Measurements from ENCODE around the gene RHOG.

RHOG gene

DNA sequence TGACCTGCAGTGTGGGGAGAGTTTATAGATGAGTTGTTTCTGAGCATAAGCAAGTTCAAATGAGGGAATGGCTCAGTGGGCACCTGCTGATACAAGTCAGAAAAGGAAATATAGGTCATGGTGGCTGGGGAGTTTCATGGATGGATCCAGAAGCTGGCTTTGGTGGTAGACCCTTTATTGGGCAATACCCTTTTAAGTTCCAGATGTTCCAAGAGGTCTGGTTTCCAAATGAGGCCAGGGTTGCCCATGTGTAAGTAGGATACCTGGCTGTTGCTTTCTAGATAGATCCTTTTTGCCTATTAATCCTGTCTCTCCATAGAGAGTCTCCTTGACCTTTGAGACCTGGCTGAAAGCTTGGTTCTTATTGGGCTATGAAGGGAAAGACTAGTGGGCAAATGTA is 16.9 kb upstream of the RHOG start:
- DNase-seq = no peak

DNA sequence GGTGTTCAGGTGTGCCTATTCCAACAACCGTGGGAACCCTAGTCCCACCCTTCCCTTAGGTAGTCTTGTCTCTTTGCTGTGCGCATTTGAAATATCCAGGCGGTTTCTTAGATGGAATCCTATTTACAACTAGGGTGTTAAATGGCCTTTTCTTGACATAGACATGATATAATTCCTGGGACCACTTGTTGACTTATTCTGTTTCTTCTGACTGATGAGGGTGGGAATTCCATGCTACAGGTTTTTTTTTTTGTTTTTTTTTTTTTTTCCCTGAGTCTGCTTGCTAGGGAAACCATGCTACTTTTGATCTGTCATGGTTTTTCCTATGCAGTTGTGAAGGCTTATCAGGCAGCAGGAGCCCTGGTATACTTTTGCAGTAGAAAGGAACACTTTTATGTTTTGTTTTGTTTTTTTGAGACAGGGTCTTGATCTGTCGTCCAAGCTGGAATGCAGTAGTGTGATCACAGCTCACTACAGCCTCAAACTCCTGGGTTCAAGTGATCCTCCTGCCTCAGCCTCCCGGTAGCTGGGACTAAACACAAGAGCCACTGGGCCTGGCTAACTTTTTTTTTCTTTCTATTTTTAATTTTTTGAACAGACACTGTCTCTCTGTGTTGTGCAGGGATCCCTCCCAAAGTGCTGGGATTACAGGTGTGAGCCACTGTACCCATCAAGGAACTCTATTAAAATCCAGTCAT is 16.2 kb upstream of the RHOG start:
- DNase-seq = no peak

DNA sequence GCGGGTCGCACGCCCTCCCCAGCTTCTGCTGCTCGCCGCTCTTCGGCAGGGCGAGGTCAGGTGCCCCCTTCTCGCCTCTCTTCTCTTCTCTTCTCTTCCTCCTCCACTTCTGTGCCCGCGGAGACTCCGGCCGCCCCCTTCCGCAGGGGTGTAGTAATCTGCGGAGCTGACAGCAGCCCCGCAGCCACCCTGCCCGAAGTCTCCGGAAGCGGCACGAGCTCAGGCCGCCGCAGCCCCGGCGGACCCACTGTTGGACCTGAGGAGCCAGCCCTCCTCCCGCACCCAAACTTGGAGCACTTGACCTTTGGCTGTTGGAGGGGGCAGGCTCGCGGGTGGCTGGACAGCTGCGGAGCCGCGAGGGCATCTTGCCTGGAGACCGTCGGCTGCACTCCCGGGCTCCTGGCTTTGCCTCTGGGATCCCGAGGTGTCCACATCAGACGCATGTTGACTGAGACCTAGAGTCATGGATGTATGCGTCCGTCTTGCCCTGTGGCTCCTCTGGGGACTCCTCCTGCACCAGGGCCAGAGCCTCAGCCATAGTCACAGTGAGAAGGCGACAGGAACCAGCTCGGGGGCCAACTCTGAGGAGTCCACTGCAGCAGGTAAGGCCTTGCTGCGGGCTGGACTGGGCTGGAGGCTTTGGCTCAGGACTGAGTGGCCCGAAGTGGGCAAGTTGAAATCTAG is 15.2 kb upstream of the RHOG start:
- peak; percentile 50 to 65 (median 52) for DNase-seq

DNA sequence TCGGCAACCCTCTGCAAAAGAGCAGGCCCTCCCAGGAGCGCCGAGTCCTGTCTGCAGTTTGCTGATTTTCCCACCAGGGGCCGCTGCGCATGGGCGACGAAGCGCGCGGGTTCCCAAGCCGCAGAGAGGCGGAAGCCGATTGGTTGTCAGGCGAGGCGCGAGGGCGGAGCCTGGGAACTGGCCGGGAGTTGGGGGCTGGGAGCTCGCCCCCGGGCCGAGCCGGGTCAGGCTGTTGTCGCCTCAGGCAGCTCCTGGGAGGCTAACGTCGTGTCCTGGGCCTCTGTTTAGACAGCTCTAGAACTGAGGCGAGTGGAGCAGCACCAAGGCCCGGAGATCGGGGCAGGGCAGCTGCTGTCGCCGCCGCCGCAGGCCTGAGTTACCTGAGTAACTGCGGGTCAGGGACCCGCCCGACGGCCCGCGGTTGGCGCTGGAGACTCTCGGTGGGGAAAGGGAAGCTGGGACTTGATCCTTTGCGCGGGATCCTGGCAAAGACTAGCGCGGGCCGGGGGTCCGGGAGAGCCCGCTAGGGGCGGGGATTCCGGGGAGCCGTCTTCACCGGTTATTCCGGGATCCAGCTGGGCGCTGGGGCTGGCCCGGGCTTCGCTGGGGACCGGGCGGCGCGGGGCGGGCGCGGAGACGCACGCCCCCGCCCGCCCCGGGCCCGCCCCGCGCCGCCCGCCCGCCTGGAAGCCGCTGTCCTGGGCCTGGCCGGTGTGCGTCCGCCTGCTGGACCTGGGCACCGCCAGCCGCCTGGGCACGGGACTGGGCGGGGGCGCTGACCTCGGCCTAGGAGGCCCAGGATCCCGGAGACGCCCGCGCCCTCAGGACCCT is 14.4 kb upstream of the RHOG start, which contains the start of gene STIM1:
TSS of gene STIM1 (plus strand) at position 688 of the 831 bp plus-strand sequence. CDS start 607 bp downstream, outside the sequence.
- DNase-seq = peak; percentile 97 to 98 (median 97)

DNA sequence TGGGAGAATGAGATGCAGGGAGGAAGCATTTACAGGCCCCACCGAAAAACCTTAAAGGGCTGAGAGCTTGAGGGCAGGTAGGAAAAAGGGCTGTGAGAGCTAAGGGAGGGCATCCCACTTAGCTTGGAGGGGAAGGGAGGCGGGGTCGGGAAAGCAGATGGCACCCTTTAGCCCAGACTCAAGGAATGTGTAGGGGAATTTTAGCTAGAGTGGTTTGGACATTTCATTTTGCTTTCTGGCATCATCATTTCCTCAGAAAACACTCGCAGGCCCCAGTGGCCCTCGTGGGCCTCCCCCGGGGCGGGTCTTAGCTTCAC is 13.9 kb upstream of the RHOG start:
- DNase-seq = no peak

DNA sequence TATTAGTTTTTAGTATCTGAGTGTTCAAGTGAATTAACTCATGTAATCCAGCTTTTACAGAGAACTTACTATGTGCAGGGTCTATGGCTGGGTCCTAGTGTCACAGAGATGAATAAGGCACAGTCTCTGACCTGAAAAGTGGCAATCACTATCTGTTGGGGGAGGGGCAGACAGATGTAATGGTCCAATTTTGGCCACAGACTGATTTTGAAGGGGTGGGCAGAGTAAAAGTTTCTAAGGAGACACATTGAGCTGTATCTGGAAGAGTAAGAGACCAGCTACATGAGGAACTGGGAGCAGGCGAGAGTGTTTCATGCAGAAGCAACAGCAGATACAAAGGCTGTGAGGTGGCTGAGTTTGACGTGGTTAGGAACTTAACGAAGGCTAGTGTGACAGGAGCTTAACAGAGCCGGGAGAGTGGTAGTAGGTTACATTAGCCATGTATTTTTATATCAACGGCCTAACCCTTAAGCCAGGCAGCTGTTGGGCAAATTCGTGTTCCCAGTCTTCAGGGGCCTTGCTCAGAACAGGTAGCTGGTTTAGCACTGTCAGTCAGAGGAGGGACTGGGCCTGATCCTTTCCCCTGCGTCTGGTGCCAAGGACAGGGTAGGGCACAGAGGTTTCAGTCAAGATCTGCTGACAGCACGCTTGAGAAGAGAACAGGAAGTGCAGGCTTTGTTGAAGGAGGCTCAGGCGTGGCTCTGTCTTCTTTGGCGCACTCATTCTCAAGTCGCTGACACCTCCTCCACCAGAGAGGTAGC is 13.3 kb upstream of the RHOG start:
- peak; percentile 64 to 74 (median 68) for DNase-seq

DNA sequence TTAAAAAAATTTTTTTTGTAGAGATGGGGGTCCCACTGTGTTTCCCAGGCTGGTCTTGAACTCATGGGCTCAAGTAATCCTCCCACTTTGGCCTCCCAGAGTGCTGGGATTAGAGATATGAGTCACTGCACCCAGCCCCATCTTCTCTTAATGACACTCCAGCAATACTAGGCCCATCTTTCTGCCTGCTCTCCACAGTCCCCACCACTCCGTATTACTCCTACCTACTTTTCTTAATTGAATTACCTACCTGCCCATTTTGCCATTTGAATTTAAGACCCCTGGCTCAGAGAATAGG is 12.7 kb upstream of the RHOG start:
- DNase-seq = no peak

DNA sequence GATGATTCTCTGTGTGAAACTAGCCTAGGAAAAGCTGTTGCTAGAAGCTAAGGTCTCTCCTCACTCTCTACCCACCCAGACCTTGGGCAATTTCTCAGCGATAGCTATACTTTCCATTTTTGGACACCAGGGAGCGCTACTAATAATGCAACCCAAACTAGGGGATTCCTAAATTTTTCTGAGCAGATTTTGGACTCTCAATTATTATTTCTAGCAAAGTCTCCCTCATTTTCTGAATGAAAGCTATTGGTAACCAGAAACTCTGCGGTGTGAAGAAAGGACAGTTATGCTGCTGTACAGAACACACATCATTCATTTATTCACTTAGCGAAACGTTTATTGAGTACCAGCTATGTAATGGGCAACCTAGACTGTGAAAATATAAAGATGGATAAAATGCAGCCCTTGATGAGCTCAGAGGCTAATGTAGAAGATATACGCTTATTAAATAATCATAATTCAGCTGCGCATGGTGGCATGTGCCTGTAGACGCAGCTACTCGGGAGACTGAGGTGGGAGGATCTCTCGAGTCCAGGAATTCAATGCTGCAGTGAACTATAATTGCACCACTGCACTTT is 8.6 kb upstream of the RHOG start:
- peak; percentile 71 to 81 (median 75) for DNase-seq

DNA sequence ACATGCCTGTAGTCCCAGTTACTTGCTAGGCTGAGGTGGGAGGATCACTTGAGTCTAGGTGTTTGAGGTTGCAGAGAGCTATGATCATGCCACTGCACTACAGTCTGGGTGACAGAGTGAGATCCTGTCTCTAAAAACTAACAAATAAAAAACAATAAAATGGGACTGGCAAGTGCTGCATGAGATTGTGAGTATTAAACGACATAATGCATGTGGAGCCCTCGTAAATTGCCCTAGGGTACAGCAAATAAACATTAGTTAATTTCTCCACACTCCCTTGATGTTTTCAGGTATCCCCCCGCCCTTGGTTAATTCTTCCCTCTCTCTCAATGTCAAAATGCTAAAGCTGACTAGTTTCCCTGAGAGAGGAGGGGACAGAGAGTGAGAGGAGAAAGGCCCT is 4.9 kb upstream of the RHOG start:
- no peak for DNase-seq

DNA sequence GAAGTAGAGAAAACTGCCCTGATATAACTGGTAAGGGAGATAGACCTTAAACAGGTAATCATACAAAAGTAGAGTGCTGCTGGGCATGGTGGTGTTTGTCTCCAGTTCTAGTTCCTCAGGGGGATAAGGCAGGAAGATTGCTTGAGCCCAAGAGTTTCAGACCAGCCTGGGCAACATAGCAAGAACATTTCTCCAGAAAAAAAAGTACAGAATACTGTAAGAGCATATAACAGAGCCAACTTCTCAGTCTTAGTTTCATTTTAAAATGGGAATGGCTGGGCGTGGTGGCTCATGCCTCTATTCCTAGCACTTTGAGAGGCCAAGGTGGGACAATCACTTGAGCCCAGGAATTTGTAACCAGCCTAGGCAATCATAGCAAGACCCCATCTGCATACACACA is 4.5 kb upstream of the RHOG start:
- peak; percentile 46 to 60 (median 50) for DNase-seq

DNA sequence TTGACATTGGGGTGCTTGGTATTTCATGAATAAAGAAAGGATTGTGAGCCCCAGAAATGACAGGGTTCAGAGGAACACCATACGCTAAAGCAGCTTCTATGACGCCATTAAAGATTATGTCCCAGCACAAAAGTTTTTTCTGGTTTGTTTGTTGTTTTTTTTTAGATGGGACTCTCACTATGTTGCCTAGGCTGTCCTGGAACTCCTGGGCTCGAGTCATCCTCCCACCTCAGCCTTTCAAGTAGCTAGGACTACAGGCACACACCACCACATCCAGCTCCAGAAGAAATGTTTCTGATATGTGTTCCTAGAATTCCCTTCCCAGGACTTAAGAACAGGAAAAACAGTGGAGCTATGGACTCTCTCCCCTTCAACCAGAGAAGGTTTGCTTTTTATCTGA is 2.6 kb upstream of the RHOG start:
- DNase-seq = peak in 2 of 3 donors; percentile 36 to 44

DNA sequence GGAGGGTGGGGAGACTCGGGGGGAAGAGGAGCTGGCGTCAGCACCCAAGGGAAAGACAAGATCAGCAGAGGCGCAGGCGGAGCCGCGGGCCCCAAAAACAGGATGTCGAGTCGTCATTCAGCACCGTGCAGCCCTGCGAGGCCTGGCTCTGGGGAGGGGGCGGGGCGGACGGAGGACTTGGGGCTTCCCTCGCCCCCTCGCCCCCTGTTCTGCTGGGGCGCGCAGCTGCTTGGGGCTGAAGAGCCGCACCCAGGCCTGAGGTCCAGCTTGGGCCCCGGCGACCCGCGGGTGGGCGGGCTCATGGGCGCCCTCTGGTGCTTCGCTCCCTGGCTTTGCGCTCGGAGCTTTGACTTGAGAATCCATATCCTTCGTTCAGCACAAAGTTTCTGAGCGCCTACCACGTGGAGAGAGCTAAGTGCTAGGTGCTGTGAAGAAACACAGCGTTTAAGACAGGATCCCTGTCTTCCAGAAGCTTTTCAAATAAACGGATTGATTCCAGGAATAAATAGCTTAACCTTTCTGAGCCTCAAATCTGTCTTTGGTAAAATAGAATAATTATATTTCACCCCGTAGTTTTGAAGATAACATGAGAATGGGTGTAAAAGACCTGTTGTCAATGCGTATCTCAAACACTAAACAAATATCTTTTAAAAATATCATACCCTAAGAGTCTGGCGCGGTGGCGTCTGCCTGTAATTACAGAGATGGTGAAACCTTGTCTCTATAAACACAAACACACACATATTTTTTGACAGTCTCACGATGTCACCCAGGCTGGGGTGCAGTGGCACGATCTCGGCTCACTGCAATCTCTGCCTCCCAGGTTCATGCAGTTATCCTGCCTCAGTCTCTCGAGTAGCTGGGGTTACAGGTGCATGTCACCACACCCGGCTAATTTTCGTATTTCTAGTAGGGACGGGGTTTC is 929 bp upstream of the RHOG start:
- DNase-seq = peak; percentile 97 to 99 (median 99)

DNA sequence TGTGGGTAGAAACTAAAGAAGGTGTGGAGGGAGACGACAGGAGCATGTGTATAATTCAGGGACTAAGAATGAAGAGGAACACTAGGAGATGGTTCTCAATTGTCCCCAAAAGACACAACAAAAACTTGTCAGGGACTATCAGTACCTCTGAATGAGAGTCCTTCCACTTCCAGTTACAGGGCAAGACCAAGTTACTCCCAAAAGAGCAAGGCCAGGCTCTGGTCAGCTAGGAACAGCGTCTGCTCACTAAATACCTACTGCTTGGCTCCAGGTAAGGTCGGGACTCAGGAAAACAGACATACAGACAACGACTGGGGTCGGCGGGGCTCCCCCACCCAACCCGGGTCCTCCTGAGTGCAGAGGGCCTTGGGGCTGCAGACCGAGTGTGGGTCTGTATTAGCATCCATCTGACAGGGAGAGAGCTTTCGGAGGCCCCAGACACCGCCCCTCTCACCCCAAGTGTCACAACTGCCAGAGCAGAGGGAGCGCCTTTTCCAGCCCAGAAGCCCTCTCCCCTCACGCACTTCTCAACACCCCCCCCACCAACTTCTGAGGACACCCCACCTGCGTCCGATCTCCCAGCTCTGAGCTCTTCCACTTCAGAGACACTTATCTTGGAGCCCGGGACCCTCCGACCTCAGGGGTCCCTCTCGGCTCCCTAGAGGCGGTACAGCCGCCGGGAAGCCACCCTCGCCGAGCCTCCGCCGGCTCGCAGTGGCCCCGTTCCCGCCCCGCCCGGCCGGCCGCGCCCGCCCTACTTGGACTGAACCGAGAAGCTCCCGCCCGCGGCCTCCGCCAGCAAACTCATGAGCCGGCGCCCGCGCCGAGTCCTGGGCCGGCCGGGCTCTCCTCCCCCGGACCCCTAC is 522 bp downstream of the RHOG start:
- peak in 2 of 3 donors; percentile 30 to 50 for DNase-seq

DNA sequence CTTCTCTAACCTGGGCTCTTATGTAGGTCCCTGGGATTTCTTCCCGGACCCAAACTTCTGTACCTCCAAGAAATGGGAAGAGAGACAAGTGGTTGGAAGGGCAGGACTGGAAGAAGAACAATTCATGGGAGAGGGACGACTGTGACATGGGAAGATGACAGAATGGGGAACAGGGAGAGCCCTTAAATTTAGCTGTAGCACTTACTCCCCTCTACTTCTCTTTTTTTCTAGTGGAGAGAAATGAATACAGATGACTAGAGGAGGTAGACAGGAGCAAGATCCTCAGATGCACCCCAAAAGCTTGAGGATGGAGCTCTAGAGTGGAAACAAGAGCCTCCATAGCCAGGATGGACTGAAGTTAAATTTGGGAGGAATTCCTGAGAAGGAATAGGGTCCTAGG is 2.3 kb downstream of the RHOG start:
- peak; percentile 35 to 67 (median 59) for DNase-seq

DNA sequence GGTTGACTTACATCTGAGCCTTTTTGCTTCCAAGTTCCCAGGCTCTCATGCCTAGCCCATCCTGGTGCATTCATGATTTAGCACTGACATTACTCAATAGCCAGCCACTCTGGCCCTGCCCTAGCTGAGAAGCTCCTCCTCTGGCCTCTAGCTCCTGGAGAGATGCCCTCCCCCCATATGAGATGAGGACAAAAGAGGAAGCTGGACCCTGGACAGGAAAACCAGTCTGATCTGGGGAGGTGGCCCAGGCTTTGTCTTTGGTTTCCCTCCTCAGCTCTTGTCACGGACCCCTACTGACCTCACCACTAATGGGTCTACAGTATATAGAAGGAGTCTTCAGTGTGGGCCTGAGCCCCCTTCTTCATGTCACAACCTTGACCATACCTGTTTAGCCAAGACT is 3.0 kb downstream of the RHOG start:
- DNase-seq = peak; percentile 89 to 95 (median 93)

DNA sequence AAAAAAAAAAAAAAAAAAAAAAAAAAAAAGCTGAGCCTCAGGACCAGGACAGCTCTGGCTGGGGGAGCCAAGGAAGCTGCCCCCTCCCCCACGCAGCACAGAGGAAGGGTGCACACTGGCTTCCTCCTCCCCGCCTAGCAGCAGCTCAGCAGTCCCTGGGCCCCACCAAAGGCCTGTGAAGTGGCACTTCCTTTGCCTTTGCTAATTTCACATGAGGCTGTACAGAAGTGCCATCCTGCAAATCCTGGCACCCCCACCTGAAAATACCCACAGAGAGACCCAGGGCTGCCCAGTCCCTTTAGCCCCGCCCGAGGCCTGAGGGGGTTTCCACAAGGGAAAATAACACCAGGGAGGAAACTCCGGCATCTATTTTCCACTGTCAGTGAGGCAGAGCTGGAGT is 3.9 kb downstream of the RHOG start:
- DNase-seq = peak; percentile 91 to 96 (median 94)

DNA sequence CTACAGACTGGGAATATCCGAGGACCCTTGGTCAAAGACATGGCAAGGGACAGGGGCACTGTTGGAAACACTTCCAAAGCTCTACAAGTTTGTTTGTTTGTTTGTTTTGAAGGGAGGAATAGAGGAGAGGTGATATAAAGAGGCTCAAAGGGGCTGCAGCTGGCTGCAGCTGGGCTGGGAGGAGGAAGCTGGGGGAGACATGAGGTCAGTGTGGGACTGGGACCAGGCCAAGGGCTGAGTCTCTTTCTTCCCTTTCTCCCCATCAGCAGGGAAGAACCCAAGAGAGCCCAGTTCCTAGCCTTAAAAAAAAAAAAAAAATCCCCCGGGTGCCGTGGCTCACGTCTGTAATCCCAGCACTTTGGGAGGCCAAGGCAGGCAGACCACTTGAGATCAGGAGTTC is 5.0 kb downstream of the RHOG start:
- peak; percentile 56 to 64 (median 63) for DNase-seq

DNA sequence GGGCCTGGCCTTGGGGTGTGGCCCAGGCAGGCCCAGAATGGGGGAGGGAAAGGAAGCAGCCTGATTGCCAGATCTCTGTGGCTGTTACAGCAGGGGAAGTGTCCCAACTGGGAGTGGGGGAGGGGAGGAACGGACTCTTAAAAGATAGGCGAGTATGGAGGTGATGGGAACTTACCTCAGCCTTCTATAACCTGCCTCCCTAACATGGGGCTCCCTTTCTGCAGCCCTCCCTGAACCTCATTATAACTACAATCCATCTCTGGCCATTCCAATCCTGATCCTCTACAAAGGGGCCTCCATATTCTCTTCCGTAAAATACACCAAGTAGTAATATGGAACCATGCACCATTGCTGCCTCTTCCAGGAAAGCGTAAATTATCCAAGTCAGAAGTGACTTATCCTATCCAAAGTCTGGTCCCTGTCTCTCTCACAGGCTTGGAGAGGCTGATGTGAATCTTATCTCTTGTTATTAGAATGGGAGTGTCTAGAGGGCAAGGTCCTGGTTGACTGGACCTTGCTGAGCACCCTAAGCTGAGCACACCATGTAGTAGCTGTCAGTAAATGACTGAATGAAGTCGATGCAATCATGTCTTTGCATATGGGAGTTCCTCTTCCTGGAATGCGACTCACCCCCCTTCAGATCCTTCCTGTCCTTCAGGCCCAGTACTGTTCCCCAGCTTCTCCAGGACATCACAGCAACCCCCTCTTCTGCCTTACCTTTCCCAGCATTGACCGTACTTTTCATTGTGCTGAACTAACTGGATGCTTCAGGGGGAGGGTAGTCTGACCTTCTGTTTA is 5.9 kb downstream of the RHOG start:
- peak; percentile 74 to 88 (median 85) for DNase-seq

DNA sequence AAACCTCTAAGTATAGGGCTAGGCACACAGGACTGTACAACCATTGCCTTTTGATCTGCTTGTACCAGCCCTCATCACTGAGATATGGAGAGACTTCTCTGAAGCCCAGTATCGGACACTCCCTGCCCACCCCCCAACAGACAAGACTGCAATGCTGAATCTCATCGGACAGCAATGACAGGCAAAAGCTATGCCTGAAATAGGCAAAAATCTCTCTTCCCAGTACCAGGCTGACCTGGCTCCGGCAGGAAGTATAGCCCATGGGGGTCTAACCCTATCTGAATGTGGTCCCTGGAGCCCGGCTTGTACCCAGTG is 6.5 kb downstream of the RHOG start:
- no peak for DNase-seq

DNA sequence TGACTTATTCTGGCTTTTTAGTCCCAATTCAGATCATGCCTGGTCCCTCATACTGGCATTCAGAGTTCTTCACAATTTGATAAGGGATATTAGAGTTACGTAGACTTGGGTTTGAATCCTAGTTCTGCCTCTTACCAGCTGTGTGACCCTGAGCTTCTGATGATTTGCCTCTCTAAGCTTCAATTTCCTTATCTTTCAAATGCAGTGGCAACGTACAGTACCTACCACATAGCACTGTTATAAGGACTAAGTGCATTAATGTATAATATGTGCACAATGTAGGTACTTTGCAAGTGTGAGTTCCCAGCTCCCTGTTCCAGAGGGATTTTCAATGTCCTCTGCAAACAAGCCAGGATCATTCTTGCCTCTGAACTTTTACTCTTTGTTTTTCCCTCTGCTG is 7.3 kb downstream of the RHOG start:
- DNase-seq = no peak
